ENCODE results near the gene LRGUK. TPM values are rescaled to one million over a fixed set of nuclear protein-coding genes. Genes with fewer than 3 reads are reported as not detected.
"Not testable (repeated sequence)": the region's sequence is repeated elsewhere in the genome, so short reads cannot be mapped to it uniquely, and the experiment has no call there.

Gene LRGUK
- total and polyA plus RNA-seq, 2 donors from 2014 or later, result 0.19 to 3.8 TPM

DNA sequence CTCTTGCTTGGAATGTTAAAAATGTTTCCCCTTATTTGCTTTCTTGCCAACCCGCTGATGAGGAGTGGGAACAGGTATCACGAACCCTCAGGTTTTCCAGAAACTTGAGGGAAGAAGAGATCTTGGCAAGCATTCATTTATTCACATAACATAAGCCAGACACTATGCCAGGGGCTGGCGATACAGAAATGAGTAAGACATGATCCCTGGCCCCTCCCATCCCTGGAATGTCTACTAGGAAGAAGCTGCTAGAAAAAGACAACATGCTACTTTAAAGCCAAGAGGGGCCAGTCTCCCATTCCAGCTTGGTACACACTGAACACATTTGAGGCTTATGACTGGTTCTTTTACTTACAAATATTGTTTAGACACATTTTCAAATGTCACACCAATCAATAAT is 163.1 kb downstream of the LRGUK start:
- H3K4me3 ChIP-seq (ENCODE audit: low read length in 3 of 3), result no peak overlapping the region

DNA sequence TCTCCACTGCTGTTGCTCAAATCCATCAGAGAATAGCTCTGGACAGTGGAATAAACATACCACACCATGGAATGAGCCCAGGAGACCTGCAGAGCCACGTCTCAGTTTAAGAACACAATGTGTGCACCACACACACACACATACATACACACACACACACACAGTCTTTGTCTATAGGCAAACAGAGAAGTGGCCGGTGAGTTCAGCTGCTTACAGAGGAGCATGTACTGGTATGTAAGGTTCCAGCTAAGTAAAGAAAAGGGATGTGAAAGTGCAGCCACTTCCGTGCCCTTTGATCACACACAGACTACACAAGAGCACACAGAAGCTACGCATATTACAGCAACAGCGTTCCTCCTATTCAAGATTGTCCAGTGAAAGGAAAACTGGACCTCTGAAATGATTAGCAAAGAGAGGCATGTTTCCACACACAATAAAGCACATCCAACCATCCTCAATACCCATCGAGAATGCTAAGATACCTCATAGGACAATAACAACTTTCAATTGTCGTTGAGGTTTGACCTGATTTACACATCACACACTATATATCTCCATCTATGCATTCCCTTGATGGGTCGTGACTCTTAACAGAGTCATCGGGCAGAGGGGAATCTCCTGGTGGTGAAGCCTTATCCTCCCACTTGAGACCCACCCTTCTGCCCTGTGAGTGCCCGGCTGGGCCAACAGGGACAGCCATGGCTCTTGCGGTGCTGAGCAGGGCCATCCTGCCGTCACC is 166.0 kb downstream of the LRGUK start:
- H3K27me3 ChIP-seq (ENCODE audit: control insufficient read depth, insufficient read depth, low read length), result no peaks in the 10 kb centered on the region
- intact Hi-C loops (cut with DNase I), result no loop called here
- H3K4me3 ChIP-seq (ENCODE audit: low read length in 3 of 3), result no peak overlapping the region
- TF ChIP-seq, protein P1, sequence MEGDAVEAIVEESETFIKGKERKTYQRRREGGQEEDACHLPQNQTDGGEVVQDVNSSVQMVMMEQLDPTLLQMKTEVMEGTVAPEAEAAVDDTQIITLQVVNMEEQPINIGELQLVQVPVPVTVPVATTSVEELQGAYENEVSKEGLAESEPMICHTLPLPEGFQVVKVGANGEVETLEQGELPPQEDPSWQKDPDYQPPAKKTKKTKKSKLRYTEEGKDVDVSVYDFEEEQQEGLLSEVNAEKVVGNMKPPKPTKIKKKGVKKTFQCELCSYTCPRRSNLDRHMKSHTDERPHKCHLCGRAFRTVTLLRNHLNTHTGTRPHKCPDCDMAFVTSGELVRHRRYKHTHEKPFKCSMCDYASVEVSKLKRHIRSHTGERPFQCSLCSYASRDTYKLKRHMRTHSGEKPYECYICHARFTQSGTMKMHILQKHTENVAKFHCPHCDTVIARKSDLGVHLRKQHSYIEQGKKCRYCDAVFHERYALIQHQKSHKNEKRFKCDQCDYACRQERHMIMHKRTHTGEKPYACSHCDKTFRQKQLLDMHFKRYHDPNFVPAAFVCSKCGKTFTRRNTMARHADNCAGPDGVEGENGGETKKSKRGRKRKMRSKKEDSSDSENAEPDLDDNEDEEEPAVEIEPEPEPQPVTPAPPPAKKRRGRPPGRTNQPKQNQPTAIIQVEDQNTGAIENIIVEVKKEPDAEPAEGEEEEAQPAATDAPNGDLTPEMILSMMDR (IDR thresholded peaks at IDR 0.05; ENCODE audit: borderline replicate concordance, extremely low read depth, insufficient read depth), result no peak
- peak in 2 of 5 donors; percentile 17 to 27 for DNase-seq
- H3K27ac ChIP-seq (ENCODE audit: low read depth in 2 of 2, low read length in 2 of 2), result no peak overlapping the region
- H3K9ac ChIP-seq (ENCODE audit: low read length in 3 of 3), result no peak overlapping the region
- no peak for FAIRE-seq
- peaks cover 6 to 21% (median 14%) of the 10 kb centered on the region in 3 donors for H3K36me3 ChIP-seq (ENCODE audit: control insufficient read depth in 2 of 3, insufficient read depth in 3 of 3, low read length in 3 of 3)
- H3K9me3 ChIP-seq (ENCODE audit: control insufficient read depth in 2 of 3, insufficient read depth in 1 of 3, low read length in 3 of 3), result no peaks in the 10 kb centered on the region
- no peaks in the 10 kb centered on the region for H3K4me1 ChIP-seq (ENCODE audit: control insufficient read depth in 2 of 3, insufficient read depth in 2 of 3, low read depth in 1 of 3, low read length in 3 of 3)

More for the DNA sequence above, 163.1 kb downstream of the LRGUK start:
- H3K9ac ChIP-seq (ENCODE audit: low read length in 3 of 3), result no peak overlapping the region
- H3K36me3 ChIP-seq (ENCODE audit: control insufficient read depth in 2 of 3, insufficient read depth in 3 of 3, low read length in 3 of 3), result peaks cover 2 to 14% (median 11%) of the 10 kb centered on the region in 3 donors
- no peaks in the 10 kb centered on the region for H3K4me1 ChIP-seq (ENCODE audit: control insufficient read depth in 2 of 3, insufficient read depth in 2 of 3, low read depth in 1 of 3, low read length in 3 of 3)
- intact Hi-C loops (cut with DNase I), result no loop called here
- no peak overlapping the region for H3K27ac ChIP-seq (ENCODE audit: low read depth in 2 of 2, low read length in 2 of 2)
- DNase-seq (no peak), FAIRE-seq (no peak)
- TF ChIP-seq, protein P1 (IDR thresholded peaks at IDR 0.05; ENCODE audit: borderline replicate concordance, extremely low read depth, insufficient read depth), result no peak
- no peaks in the 10 kb centered on the region for H3K27me3 ChIP-seq (ENCODE audit: control insufficient read depth, insufficient read depth, low read length)
- no peaks in the 10 kb centered on the region for H3K9me3 ChIP-seq (ENCODE audit: control insufficient read depth in 2 of 3, insufficient read depth in 1 of 3, low read length in 3 of 3)

DNA sequence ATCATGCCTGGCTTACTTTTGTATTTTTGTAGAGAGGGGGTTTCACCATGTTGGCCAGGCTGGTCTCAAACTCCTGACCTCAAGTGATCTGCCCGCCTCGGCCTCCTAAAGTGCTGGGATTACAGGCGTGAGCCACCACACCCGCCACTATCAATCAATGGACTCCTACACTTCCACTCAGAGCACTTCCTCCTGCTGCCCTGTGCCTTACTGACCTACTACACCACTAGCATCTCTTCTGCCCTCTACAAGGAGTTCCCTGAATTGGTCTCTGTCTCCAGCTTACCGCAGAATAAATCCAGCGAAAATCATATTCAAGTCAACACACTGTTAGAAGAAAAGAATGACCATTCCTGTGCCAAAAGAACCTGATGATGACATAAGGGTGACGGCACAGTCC is 168.8 kb downstream of the LRGUK start:
- H3K36me3 ChIP-seq (ENCODE audit: control insufficient read depth in 2 of 3, insufficient read depth in 3 of 3, low read length in 3 of 3), result peaks cover 6 to 27% (median 26%) of the 10 kb centered on the region in 3 donors
- FAIRE-seq, result not testable (repeated sequence)

DNA sequence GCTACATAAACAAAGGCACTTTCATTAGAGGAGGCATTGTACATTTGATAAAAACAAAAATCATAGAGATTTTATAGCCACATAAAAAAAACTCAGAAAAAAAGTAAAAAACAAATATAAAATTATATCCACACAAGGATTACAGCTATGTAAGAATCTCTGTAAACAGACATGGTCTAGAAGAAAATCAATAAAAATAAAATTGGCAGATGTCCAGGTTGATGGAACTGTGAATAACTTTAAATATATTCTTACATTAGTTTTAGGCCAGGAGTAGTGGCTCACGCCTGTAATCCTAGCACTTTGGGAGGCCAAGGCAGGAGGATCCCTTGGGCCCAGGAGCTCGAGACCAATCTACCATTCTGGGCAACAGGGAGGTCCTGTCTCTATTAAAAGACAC is 170.3 kb downstream of the LRGUK start:
- intact Hi-C loops (cut with DNase I), result no loop called here
- Histone ChIP-seq H3K36me3 (ENCODE audit: control insufficient read depth in 2 of 3, insufficient read depth in 3 of 3, low read length in 3 of 3) (peaks cover 6 to 35% (median 28%) of the 10 kb centered on the region in 3 donors), H3K4me1 (ENCODE audit: control insufficient read depth in 2 of 3, insufficient read depth in 2 of 3, low read depth in 1 of 3, low read length in 3 of 3) (peaks cover 0 to 12% (median 2%) of the 10 kb centered on the region in 3 donors)

More for the DNA sequence above, 168.8 kb downstream of the LRGUK start:
- H3K9ac ChIP-seq (ENCODE audit: low read length in 3 of 3); DNase-seq; H3K27me3 ChIP-seq (ENCODE audit: control insufficient read depth, insufficient read depth, low read length); H3K27ac ChIP-seq (ENCODE audit: low read depth in 2 of 2, low read length in 2 of 2); intact Hi-C loops (cut with DNase I); H3K4me3 ChIP-seq (ENCODE audit: low read length in 3 of 3); H3K4me1 ChIP-seq (ENCODE audit: control insufficient read depth in 2 of 3, insufficient read depth in 2 of 3, low read depth in 1 of 3, low read length in 3 of 3); H3K9me3 ChIP-seq (ENCODE audit: control insufficient read depth in 2 of 3, insufficient read depth in 1 of 3, low read length in 3 of 3): not testable (repeated sequence)

More for the DNA sequence above, 170.3 kb downstream of the LRGUK start:
- peak; percentile 33 for FAIRE-seq
- Histone ChIP-seq H3K27me3 (ENCODE audit: control insufficient read depth, insufficient read depth, low read length) (no peaks in the 10 kb centered on the region), H3K9me3 (ENCODE audit: control insufficient read depth in 2 of 3, insufficient read depth in 1 of 3, low read length in 3 of 3) (no peaks in the 10 kb centered on the region), H3K9ac (ENCODE audit: low read length in 3 of 3) (no peak overlapping the region), H3K4me3 (ENCODE audit: low read length in 3 of 3) (no peak overlapping the region), H3K27ac (ENCODE audit: low read depth in 2 of 2, low read length in 2 of 2) (no peak overlapping the region)
- TF ChIP-seq, protein P1 (IDR thresholded peaks at IDR 0.05; ENCODE audit: borderline replicate concordance, extremely low read depth, insufficient read depth), result no peak
- DNase-seq, result no peak

Data from kidney (tissue), 14 donors.